Measurements from ENCODE around the gene SLK. TPM values are rescaled to one million over a fixed set of nuclear protein-coding genes. Genes with fewer than 3 reads are reported as not detected.

The SLK gene
- total and polyA plus RNA-seq, 10 of the 15 experiments (the other 5 are each of a cell fraction or from before 2014, with no cell fraction given), result 2.5 to 24.2 (median 11.1) TPM

DNA sequence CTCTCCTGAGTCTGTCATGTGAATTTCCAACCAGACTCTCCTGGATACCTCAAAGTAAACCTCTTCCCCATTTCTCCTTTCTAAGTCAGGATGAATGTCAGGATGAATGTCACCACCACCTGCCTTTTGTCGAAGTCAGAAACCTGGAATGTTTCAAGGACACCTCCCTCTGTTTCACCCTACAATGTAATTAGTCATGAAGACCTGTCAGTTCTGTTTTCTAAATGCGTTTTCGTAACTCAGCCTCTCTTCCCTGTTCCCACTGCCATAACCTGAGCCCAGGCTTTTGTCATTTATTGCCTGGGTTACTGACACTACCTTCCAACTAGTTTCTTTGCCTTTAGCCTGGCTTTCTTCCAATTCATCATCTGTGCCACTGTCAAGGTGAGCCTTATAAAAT, 43.4 kb upstream of the SLK start:
- Histone ChIP-seq H3K27me3 (replicated peaks in 1 of 2; ENCODE audit: control insufficient read depth in 2 of 2, insufficient read depth in 2 of 2, low read length in 1 of 2) (no peaks in the 10 kb centered on the region), H2AFZ (ENCODE audit: control insufficient read depth, low read depth, low read length) (no peak overlapping the region), H3K36me3 (ENCODE audit: control insufficient read depth in 2 of 2, insufficient read depth in 2 of 2, low read length in 1 of 2) (no peaks in the 10 kb centered on the region), H3K4me3 (no peak overlapping the region), H4K20me1 (ENCODE audit: control insufficient read depth, insufficient read depth) (no peaks in the 10 kb centered on the region), H3K4me1 (ENCODE audit: control insufficient read depth, insufficient read depth, low read length) (peaks cover 6% of the 10 kb centered on the region), H3K79me2 (ENCODE audit: control insufficient read depth, insufficient read depth, low read length) (no peaks in the 10 kb centered on the region), H3K27ac (ENCODE audit: control insufficient read depth, insufficient read depth) (no peak overlapping the region), H3K9ac (ENCODE audit: control insufficient read depth, insufficient read depth, low read length) (no peak overlapping the region), H3K4me2 (ENCODE audit: control insufficient read depth, insufficient read depth) (no peak overlapping the region), H3K9me3 (replicated peaks; ENCODE audit: control insufficient read depth, insufficient read depth, low read length) (no peaks in the 10 kb centered on the region)
- WGBS (ENCODE audit: insufficient coverage, insufficient replicate concordance, low lambda C conversion rate, missing lambda C conversion rate), result 76% methylated on average over 3 of the region's 3 CpGs
- ChIA-PET POLR2A (no interaction called here), CTCF (no interaction called here), SMC1A (ENCODE audit: uncharacterized antibody, unreplicated experiment) (no interaction called here), RAD21 (ENCODE audit: unreplicated experiment) (no interaction called here)
- ATAC-seq (no peak), FAIRE-seq (no peak), DNase-seq (ENCODE audit: low read depth, low spot score) (no peak)
- in situ Hi-C loops (cut with MboI) (no loop called here), intact Hi-C loops (cut with micrococcal nuclease; ENCODE audit: unreplicated experiment) (no loop called here)
- TF ChIP-seq SUZ12 (IDR thresholded peaks at IDR 0.05; ENCODE audit: unreplicated experiment) (no peak), GATAD2B (conservative IDR thresholded peaks at IDR 0.05; ENCODE audit: low read depth) (no peak), NFIC (IDR thresholded peaks at IDR 0.05; ENCODE audit: low read depth, low read length) (no peak), ATF7 (IDR thresholded peaks at IDR 0.05; ENCODE audit: low read depth) (no peak), SRF (IDR thresholded peaks at IDR 0.05; ENCODE audit: low read depth in 2 of 2, low read length in 2 of 2) (no peak), NR2C1 (IDR thresholded peaks at IDR 0.05) (no peak), RELA (IDR thresholded peaks at IDR 0.05; ENCODE audit: borderline replicate concordance, partially characterized antibody) (no peak), EED (IDR thresholded peaks at IDR 0.05; ENCODE audit: low read depth) (no peak), CHD4 (IDR thresholded peaks at IDR 0.05) (no peak), CHD2 (IDR thresholded peaks at IDR 0.05; ENCODE audit: borderline replicate concordance, low read depth, low read length) (no peak), RAD21 (IDR thresholded peaks at IDR 0.05; ENCODE audit: insufficient read depth, low read depth, low read length) (no peak)
- TF ChIP-seq, protein P1, sequence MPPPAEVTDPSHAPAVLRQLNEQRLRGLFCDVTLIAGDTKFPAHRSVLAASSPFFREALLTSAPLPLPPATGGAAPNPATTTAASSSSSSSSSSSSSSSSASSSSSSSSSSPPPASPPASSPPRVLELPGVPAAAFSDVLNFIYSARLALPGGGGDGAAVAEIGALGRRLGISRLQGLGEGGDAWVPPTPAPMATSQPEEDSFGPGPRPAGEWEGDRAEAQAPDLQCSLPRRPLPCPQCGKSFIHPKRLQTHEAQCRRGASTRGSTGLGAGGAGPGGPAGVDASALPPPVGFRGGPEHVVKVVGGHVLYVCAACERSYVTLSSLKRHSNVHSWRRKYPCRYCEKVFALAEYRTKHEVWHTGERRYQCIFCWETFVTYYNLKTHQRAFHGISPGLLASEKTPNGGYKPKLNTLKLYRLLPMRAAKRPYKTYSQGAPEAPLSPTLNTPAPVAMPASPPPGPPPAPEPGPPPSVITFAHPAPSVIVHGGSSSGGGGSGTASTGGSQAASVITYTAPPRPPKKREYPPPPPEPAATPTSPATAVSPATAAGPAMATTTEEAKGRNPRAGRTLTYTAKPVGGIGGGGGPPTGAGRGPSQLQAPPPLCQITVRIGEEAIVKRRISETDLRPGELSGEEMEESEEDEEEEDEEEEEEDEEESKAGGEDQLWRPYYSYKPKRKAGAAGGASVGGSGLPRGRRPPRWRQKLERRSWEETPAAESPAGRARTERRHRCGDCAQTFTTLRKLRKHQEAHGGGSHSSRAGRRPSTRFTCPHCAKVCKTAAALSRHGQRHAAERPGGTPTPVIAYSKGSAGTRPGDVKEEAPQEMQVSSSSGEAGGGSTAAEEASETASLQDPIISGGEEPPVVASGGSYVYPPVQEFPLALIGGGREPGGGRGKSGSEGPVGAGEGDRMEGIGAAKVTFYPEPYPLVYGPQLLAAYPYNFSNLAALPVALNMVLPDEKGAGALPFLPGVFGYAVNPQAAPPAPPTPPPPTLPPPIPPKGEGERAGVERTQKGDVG (CRISPR knock-in tag; IDR thresholded peaks at IDR 0.05), result no peak
- BruUV-seq (replicated peaks), result no TSS peak

All from GM12878 (cell line).